Measurements from ENCODE around the gene PYM1. TPM values are rescaled to one million over a fixed set of nuclear protein-coding genes. Genes with fewer than 3 reads are reported as not detected.
A peak's percentile ranks its signal among the peaks of the same experiment; 100 is the strongest.

PYM1 gene
- total and polyA plus RNA-seq, 2 of the 13 experiments (the other 11 are each of a cell fraction or from before 2014, with no cell fraction given): 44.0 to 51.8 TPM

DNA sequence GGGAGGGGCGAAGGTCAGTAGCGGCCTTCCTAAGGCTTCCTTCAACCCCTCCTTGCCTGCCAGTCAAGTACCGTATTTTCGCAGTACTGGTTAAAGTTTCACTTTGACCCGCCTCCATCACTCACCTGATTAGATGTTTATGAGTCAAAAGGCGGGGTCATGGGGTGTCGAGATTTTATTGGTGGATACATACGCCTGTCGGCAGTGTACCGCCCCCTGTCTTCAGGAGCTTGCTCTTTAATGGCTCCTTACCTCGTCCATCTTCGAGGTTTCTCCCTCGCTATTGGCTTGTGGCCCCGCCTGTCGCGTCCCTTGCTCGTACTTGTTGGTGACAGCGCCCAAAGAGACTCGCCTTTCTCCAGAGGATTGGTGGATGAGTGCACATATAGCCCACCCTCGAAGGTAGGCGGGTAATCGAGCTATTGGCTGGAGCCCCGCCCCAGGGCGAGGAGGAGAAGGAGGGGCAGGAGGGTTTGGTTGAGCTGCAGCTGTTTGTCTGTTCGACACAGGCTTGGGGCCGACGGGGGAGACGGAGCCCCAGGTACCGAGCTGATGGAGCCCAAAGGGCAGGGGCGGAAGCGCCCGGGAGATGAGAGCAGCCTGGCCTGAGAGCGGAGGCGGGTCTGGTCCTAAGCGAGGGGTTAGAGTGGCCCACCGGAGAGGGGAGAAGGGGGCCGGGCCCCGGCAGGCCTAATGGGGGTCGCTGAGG, 46.1 kb upstream of the PYM1 start, which contains the start of gene RAB5B (continued):
- TF ChIP-seq, protein P1, sequence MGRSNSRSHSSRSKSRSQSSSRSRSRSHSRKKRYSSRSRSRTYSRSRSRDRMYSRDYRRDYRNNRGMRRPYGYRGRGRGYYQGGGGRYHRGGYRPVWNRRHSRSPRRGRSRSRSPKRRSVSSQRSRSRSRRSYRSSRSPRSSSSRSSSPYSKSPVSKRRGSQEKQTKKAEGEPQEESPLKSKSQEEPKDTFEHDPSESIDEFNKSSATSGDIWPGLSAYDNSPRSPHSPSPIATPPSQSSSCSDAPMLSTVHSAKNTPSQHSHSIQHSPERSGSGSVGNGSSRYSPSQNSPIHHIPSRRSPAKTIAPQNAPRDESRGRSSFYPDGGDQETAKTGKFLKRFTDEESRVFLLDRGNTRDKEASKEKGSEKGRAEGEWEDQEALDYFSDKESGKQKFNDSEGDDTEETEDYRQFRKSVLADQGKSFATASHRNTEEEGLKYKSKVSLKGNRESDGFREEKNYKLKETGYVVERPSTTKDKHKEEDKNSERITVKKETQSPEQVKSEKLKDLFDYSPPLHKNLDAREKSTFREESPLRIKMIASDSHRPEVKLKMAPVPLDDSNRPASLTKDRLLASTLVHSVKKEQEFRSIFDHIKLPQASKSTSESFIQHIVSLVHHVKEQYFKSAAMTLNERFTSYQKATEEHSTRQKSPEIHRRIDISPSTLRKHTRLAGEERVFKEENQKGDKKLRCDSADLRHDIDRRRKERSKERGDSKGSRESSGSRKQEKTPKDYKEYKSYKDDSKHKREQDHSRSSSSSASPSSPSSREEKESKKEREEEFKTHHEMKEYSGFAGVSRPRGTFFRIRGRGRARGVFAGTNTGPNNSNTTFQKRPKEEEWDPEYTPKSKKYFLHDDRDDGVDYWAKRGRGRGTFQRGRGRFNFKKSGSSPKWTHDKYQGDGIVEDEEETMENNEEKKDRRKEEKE (IDR thresholded peaks at IDR 0.05): no peak
- TF ChIP-seq, protein P2, sequence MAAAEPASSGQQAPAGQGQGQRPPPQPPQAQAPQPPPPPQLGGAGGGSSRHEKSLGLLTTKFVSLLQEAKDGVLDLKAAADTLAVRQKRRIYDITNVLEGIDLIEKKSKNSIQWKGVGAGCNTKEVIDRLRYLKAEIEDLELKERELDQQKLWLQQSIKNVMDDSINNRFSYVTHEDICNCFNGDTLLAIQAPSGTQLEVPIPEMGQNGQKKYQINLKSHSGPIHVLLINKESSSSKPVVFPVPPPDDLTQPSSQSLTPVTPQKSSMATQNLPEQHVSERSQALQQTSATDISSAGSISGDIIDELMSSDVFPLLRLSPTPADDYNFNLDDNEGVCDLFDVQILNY (CRISPR knock-in tag; conservative IDR thresholded peaks at IDR 0.05): no peak
- peak; percentile 97 for TF ChIP-seq PHF8 (CRISPR knock-in tag; IDR thresholded peaks at IDR 0.05)
- TF ChIP-seq ZBTB1 (CRISPR knock-in tag; IDR thresholded peaks at IDR 0.05; ENCODE audit: borderline replicate concordance): no peak
- TF ChIP-seq, protein P3, sequence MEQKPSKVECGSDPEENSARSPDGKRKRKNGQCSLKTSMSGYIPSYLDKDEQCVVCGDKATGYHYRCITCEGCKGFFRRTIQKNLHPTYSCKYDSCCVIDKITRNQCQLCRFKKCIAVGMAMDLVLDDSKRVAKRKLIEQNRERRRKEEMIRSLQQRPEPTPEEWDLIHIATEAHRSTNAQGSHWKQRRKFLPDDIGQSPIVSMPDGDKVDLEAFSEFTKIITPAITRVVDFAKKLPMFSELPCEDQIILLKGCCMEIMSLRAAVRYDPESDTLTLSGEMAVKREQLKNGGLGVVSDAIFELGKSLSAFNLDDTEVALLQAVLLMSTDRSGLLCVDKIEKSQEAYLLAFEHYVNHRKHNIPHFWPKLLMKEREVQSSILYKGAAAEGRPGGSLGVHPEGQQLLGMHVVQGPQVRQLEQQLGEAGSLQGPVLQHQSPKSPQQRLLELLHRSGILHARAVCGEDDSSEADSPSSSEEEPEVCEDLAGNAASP (CRISPR knock-in tag; IDR thresholded peaks at IDR 0.05; ENCODE audit: borderline replicate concordance): peak; percentile 67
- TF ChIP-seq, protein P4, sequence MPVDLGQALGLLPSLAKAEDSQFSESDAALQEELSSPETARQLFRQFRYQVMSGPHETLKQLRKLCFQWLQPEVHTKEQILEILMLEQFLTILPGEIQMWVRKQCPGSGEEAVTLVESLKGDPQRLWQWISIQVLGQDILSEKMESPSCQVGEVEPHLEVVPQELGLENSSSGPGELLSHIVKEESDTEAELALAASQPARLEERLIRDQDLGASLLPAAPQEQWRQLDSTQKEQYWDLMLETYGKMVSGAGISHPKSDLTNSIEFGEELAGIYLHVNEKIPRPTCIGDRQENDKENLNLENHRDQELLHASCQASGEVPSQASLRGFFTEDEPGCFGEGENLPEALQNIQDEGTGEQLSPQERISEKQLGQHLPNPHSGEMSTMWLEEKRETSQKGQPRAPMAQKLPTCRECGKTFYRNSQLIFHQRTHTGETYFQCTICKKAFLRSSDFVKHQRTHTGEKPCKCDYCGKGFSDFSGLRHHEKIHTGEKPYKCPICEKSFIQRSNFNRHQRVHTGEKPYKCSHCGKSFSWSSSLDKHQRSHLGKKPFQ (CRISPR knock-in tag; IDR thresholded peaks at IDR 0.05; ENCODE audit: insufficient replicate concordance): peak; percentile 81
- TF ChIP-seq CREM (IDR thresholded peaks at IDR 0.05): peak; percentile 95
- no peak for TF ChIP-seq CREM (CRISPR knock-in tag; IDR thresholded peaks at IDR 0.05)
- no peak for TF ChIP-seq ARNT (IDR thresholded peaks at IDR 0.05)
- no peak for TF ChIP-seq EHMT2 (IDR thresholded peaks at IDR 0.05; ENCODE audit: borderline replicate concordance, low read depth, low read length)
- TF ChIP-seq, protein P5, sequence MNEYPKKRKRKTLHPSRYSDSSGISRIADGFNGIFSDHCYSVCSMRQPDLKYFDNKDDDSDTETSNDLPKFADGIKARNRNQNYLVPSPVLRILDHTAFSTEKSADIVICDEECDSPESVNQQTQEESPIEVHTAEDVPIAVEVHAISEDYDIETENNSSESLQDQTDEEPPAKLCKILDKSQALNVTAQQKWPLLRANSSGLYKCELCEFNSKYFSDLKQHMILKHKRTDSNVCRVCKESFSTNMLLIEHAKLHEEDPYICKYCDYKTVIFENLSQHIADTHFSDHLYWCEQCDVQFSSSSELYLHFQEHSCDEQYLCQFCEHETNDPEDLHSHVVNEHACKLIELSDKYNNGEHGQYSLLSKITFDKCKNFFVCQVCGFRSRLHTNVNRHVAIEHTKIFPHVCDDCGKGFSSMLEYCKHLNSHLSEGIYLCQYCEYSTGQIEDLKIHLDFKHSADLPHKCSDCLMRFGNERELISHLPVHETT (CRISPR knock-in tag; conservative IDR thresholded peaks at IDR 0.05): no peak
- TF ChIP-seq, protein P6, sequence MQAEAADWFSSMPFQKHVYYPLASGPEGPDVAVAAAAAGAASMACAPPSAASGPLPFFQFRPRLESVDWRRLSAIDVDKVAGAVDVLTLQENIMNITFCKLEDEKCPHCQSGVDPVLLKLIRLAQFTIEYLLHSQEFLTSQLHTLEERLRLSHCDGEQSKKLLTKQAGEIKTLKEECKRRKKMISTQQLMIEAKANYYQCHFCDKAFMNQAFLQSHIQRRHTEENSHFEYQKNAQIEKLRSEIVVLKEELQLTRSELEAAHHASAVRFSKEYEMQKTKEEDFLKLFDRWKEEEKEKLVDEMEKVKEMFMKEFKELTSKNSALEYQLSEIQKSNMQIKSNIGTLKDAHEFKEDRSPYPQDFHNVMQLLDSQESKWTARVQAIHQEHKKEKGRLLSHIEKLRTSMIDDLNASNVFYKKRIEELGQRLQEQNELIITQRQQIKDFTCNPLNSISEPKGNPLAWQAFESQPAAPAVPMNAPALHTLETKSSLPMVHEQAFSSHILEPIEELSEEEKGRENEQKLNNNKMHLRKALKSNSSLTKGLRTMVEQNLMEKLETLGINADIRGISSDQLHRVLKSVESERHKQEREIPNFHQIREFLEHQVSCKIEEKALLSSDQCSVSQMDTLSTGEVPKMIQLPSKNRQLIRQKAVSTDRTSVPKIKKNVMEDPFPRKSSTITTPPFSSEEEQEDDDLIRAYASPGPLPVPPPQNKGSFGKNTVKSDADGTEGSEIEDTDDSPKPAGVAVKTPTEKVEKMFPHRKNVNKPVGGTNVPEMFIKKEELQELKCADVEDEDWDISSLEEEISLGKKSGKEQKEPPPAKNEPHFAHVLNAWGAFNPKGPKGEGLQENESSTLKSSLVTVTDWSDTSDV (CRISPR knock-in tag; IDR thresholded peaks at IDR 0.05): peak; percentile 75; the same call in 1 of the 2 replicates
- TF ChIP-seq ZNF589 (CRISPR knock-in tag; conservative IDR thresholded peaks at IDR 0.05): 0 out of 2 replicates have a peak, but pooled peaks have one; percentile 10
- peak; percentile 54; the same call in 1 of the 2 replicates for TF ChIP-seq ZNF557 (CRISPR knock-in tag; IDR thresholded peaks at IDR 0.05)
- TF ChIP-seq, protein P7, sequence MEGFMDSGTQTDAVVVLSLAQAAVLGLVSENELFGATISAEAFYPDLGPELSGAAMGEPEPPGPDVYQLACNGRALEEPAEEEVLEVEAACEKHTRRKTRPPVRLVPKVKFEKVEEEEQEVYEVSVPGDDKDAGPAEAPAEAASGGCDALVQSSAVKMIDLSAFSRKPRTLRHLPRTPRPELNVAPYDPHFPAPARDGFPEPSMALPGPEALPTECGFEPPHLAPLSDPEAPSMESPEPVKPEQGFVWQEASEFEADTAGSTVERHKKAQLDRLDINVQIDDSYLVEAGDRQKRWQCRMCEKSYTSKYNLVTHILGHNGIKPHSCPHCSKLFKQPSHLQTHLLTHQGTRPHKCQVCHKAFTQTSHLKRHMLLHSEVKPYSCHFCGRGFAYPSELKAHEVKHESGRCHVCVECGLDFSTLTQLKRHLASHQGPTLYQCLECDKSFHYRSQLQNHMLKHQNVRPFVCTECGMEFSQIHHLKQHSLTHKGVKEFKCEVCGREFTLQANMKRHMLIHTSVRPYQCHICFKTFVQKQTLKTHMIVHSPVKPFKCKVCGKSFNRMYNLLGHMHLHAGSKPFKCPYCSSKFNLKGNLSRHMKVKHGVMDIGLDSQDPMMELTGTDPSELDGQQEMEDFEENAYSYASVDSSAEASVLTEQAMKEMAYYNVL (CRISPR knock-in tag; IDR thresholded peaks at IDR 0.05; ENCODE audit: borderline replicate concordance): peak; percentile 51; the same call in 1 of the 2 replicates

Measured in HepG2 (cell line).